HepG2 (cell line): ENCODE measurements around the gene AHCYL2.

Experiments
- MTA3 ChIP-seq: sonication (generic); formaldehyde crosslinking; IDR thresholded peaks from 2 replicates; pipeline ENCODE4 v1.4.0; 2020; ENCODE audit warnings: missing genetic modification reagents
- MXI1 ChIP-seq: IDR thresholded peaks from 3 replicates; pipeline ENCODE4 v1.6.1; 2012; ENCODE audit warnings: low read depth, low read length, inconsistent platforms, borderline replicate concordance
- POLR2AphosphoS2 ChIP-seq: IDR thresholded peaks from 2 replicates; pipeline ENCODE4 v1.6.1; 2011; ENCODE audit warnings: low read depth, low read length, improper control_type of control experiment
- POLR2AphosphoS5 ChIP-seq: IDR thresholded peaks from 2 replicates; pipeline ENCODE4 v1.6.1; 2012; ENCODE audit warnings: low read depth, low read length
- SAFB2 ChIP-seq: sonication (generic); formaldehyde crosslinking; IDR thresholded peaks from 2 replicates; pipeline ENCODE4 v1.5.1; 2020; ENCODE audit warnings: missing genetic modification reagents, low read depth, mild to moderate bottlenecking, borderline replicate concordance
- ZNF3 ChIP-seq: IDR thresholded peaks from 2 replicates; pipeline ENCODE4 v1.7.0; 2017; ENCODE audit warnings: inconsistent platforms
- ZNF776 ChIP-seq: sonication (generic); formaldehyde crosslinking; IDR thresholded peaks from 2 replicates; pipeline ENCODE4 v1.4.0; 2020; ENCODE audit warnings: mild to moderate bottlenecking, missing genetic modification reagents
- TF ChIP-seq, protein P1 (sequence below): sonication (generic); formaldehyde crosslinking; IDR thresholded peaks from 2 replicates; pipeline ENCODE4 v1.5.1; 2020; ENCODE audit warnings: missing genetic modification reagents, mild to moderate bottlenecking, borderline replicate concordance
- TF ChIP-seq, protein P2 (sequence below): sonication (generic); formaldehyde crosslinking; IDR thresholded peaks from 2 replicates; pipeline ENCODE4 v1.4.0; 2020; ENCODE audit warnings: missing genetic modification reagents
- TF ChIP-seq, protein P3 (sequence below): sonication (generic); formaldehyde crosslinking; IDR thresholded peaks from 2 replicates; pipeline ENCODE4 v1.5.0; 2020; ENCODE audit warnings: missing genetic modification reagents
- TF ChIP-seq, protein P4 (sequence below): sonication (generic); formaldehyde crosslinking; IDR thresholded peaks from 2 replicates; pipeline ENCODE4 v1.4.0; 2020; ENCODE audit warnings: low read depth, mild to moderate bottlenecking, missing genetic modification reagents

DNA sequence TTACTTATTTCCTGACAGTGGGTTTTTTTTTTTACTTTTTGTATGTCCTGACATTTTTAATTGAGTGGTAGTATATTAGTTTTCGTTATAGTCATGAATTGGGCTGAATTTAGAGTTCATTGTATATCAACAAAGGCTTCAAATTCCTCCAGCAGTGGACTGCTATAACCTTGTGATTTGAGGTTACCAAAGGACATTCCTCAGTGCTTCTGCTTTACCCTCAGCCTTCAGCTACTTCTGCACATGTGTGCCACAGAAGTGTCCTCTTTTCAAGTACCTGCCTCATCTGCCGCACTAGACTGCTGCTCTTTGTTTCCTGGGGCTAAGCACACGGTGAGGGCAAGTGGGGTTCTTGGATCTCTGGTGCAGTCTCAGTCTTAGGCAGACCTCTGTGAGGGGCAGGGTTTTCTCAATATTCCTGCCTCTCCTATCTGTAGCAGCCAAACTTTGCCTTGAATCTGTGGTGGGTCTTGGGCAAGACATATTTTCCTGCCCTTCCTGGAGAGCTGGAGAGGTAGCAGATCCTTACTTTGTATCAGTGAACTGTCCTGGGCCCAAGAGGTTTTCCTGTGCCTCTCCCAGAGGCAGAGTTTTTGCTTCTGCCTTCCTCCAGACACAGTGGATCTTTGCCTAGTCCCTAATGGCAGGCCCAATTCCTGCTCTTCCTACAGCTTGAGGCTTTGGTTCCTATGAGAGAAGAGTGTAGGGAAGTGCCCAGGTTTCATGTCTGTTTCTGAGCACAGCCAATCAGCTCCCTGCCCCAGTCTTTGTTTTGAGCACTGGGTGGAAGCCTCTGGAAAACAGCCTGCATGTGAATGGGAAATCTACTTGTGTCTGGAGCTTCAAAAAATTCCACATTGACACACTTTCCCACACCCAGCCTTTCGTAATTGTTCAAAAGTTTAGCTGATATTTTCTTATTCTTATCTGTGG lies 170.4 kb downstream of the AHCYL2 start:
- TF ChIP-seq, protein P1, sequence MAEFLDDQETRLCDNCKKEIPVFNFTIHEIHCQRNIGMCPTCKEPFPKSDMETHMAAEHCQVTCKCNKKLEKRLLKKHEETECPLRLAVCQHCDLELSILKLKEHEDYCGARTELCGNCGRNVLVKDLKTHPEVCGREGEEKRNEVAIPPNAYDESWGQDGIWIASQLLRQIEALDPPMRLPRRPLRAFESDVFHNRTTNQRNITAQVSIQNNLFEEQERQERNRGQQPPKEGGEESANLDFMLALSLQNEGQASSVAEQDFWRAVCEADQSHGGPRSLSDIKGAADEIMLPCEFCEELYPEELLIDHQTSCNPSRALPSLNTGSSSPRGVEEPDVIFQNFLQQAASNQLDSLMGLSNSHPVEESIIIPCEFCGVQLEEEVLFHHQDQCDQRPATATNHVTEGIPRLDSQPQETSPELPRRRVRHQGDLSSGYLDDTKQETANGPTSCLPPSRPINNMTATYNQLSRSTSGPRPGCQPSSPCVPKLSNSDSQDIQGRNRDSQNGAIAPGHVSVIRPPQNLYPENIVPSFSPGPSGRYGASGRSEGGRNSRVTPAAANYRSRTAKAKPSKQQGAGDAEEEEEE = no peak
- TF ChIP-seq, protein P2, sequence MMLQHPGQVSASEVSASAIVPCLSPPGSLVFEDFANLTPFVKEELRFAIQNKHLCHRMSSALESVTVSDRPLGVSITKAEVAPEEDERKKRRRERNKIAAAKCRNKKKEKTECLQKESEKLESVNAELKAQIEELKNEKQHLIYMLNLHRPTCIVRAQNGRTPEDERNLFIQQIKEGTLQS (CRISPR knock-in tag) = no peak
- TF ChIP-seq, protein P3, sequence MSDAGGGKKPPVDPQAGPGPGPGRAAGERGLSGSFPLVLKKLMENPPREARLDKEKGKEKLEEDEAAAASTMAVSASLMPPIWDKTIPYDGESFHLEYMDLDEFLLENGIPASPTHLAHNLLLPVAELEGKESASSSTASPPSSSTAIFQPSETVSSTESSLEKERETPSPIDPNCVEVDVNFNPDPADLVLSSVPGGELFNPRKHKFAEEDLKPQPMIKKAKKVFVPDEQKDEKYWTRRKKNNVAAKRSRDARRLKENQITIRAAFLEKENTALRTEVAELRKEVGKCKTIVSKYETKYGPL (CRISPR knock-in tag) = no peak
- TF ChIP-seq MTA3 (CRISPR knock-in tag) (no peak), MXI1 (no peak), ZNF776 (CRISPR knock-in tag) (no peak), ZNF3 (CRISPR knock-in tag) (no peak), POLR2AphosphoS2 (no peak), POLR2AphosphoS5 (no peak), SAFB2 (CRISPR knock-in tag) (no peak)
- TF ChIP-seq, protein P4, sequence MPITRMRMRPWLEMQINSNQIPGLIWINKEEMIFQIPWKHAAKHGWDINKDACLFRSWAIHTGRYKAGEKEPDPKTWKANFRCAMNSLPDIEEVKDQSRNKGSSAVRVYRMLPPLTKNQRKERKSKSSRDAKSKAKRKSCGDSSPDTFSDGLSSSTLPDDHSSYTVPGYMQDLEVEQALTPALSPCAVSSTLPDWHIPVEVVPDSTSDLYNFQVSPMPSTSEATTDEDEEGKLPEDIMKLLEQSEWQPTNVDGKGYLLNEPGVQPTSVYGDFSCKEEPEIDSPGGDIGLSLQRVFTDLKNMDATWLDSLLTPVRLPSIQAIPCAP (CRISPR knock-in tag) = no peak
